Measurements from ENCODE around the gene CFAP74. TPM values are rescaled to one million over a fixed set of nuclear protein-coding genes. Genes with fewer than 3 reads are reported as not detected.

CFAP74 gene
- total and polyA plus RNA-seq, 2 of the 13 experiments (the other 11 are each of a cell fraction or from before 2014, with no cell fraction given): 0.27 to 0.62 TPM

DNA sequence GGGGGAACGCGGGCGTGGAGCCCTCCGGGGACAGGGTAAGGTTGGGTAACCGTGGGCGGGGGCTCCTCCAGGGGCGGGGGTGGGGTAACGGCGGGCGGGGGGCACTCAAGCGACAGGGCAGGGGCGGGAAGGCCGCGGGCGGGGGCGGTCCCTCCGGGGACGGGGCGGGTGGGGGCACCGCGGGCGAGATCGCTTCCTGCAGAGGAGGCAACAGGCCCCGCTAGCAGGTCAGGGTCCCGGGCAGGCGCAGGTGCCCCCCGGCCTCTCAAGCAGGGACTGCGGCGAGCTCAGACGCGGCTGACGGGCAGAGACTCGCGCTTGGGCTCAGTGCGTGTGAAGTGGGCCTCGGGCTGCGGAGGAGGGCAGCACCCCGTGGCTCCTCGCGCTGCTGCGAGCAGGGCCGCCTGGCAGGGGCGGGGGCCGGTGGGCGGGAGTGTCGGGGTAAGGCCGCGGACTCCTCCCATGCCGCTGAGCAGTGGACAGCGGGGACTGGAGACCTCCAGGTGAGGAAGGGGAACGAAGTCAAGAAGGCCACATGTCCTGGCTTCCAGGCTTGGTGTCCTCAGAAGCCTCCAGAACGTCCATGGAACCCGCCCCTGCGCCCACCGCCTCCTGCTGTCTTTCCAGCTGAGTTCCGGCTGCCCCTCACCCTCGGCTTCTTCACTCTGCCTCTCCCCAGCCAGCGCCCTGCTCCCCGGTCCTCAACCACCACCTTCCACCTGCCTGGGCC is 112.1 kb downstream of the CFAP74 start (continued):
- TF ChIP-seq, protein P1, sequence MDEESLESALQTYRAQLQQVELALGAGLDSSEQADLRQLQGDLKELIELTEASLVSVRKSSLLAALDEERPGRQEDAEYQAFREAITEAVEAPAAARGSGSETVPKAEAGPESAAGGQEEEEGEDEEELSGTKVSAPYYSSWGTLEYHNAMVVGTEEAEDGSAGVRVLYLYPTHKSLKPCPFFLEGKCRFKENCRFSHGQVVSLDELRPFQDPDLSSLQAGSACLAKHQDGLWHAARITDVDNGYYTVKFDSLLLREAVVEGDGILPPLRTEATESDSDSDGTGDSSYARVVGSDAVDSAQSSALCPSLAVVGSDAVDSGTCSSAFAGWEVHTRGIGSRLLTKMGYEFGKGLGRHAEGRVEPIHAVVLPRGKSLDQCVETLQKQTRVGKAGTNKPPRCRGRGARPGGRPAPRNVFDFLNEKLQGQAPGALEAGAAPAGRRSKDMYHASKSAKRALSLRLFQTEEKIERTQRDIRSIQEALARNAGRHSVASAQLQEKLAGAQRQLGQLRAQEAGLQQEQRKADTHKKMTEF (CRISPR knock-in tag; IDR thresholded peaks at IDR 0.05): peak; percentile 55; the same call in 1 of the 2 replicates
- TF ChIP-seq GATAD2A (CRISPR knock-in tag; IDR thresholded peaks at IDR 0.05): no peak
- 0 out of 2 replicates have a peak, but pooled peaks have one; percentile 6 for TF ChIP-seq SALL1 (CRISPR knock-in tag; IDR thresholded peaks at IDR 0.05)
- no peak for TF ChIP-seq XRCC5 (optimal IDR thresholded peaks at IDR 0.05; ENCODE audit: low read length)
- no peak for TF ChIP-seq TAF15 (IDR thresholded peaks at IDR 0.05; ENCODE audit: low read depth, low read length, poor library complexity, severe bottlenecking)
- no peak for TF ChIP-seq ZNF296 (CRISPR knock-in tag; conservative IDR thresholded peaks at IDR 0.05)
- no peak for TF ChIP-seq CHD2 (IDR thresholded peaks at IDR 0.05; ENCODE audit: low read depth, low read length)
- no peak for TF ChIP-seq FOXK2 (IDR thresholded peaks at IDR 0.05)
- TF ChIP-seq, protein P2, sequence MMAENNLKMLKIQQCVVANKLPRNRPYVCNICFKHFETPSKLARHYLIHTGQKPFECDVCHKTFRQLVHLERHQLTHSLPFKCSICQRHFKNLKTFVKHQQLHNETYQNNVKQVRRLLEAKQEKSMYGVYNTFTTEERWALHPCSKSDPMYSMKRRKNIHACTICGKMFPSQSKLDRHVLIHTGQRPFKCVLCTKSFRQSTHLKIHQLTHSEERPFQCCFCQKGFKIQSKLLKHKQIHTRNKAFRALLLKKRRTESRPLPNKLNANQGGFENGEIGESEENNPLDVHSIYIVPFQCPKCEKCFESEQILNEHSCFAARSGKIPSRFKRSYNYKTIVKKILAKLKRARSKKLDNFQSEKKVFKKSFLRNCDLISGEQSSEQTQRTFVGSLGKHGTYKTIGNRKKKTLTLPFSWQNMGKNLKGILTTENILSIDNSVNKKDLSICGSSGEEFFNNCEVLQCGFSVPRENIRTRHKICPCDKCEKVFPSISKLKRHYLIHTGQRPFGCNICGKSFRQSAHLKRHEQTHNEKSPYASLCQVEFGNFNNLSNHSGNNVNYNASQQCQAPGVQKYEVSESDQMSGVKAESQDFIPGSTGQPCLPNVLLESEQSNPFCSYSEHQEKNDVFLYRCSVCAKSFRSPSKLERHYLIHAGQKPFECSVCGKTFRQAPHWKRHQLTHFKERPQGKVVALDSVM (CRISPR knock-in tag; IDR thresholded peaks at IDR 0.05): 0 out of 2 replicates have a peak, but pooled peaks have one; percentile 42
- TF ChIP-seq IKZF4 (CRISPR knock-in tag; IDR thresholded peaks at IDR 0.05; ENCODE audit: borderline replicate concordance, low read depth, not compliant biosample characterization): no peak
- no peak; the same call in none of the 2 replicates for TF ChIP-seq HIVEP1 (CRISPR knock-in tag; IDR thresholded peaks at IDR 0.05)
- TF ChIP-seq, protein P3, sequence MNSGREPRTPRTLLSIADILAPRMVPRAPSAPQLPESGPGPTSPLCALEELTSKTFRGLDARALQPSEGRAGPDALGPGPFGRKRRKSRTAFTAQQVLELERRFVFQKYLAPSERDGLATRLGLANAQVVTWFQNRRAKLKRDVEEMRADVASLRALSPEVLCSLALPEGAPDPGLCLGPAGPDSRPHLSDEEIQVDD (CRISPR knock-in tag; IDR thresholded peaks at IDR 0.05; ENCODE audit: borderline replicate concordance): peak; percentile 52; the same call in 1 of the 2 replicates
- TF ChIP-seq SMAD9 (CRISPR knock-in tag; IDR thresholded peaks at IDR 0.05): no peak
- no peak for TF ChIP-seq ZSCAN29 (CRISPR knock-in tag; conservative IDR thresholded peaks at IDR 0.05)
- TF ChIP-seq, protein P4, sequence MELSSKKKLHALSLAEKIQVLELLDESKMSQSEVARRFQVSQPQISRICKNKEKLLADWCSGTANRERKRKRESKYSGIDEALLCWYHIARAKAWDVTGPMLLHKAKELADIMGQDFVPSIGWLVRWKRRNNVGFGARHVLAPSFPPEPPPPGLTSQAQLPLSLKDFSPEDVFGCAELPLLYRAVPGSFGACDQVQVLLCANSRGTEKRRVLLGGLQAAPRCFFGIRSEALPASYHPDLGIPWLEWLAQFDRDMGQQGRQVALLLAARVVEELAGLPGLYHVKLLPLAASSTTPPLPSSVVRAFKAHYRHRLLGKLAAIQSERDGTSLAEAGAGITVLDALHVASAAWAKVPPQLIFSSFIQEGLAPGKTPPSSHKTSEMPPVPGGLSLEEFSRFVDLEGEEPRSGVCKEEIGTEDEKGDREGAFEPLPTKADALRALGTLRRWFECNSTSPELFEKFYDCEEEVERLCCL (CRISPR knock-in tag; IDR thresholded peaks at IDR 0.05; ENCODE audit: borderline replicate concordance): peak; percentile 77; the same call in 1 of the 2 replicates
- TF ChIP-seq ERF (CRISPR knock-in tag; IDR thresholded peaks at IDR 0.05): peak; percentile 45; the same call in 1 of the 2 replicates
- no peak for TF ChIP-seq ZNF766 (CRISPR knock-in tag; IDR thresholded peaks at IDR 0.05; ENCODE audit: borderline replicate concordance)
- TF ChIP-seq ZNF343 (CRISPR knock-in tag; IDR thresholded peaks at IDR 0.05): peak; percentile 53; the same call in 1 of the 2 replicates
- TF ChIP-seq, protein P5, sequence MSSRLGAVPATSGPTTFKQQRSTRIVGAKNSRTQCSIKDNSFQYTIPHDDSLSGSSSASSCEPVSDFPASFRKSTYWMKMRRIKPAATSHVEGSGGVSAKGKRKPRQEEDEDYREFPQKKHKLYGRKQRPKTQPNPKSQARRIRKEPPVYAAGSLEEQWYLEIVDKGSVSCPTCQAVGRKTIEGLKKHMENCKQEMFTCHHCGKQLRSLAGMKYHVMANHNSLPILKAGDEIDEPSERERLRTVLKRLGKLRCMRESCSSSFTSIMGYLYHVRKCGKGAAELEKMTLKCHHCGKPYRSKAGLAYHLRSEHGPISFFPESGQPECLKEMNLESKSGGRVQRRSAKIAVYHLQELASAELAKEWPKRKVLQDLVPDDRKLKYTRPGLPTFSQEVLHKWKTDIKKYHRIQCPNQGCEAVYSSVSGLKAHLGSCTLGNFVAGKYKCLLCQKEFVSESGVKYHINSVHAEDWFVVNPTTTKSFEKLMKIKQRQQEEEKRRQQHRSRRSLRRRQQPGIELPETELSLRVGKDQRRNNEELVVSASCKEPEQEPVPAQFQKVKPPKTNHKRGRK (CRISPR knock-in tag; IDR thresholded peaks at IDR 0.05): peak; percentile 80; the same call in 1 of the 2 replicates
- TF ChIP-seq PHF20 (CRISPR knock-in tag; IDR thresholded peaks at IDR 0.05): peak; percentile 22; the same call in 1 of the 2 replicates
- TF ChIP-seq KAT7 (CRISPR knock-in tag; IDR thresholded peaks at IDR 0.05; ENCODE audit: borderline replicate concordance): peak; percentile 19; the same call in 1 of the 2 replicates
- no peak for TF ChIP-seq ZNF44 (CRISPR knock-in tag; IDR thresholded peaks at IDR 0.05)
- TF ChIP-seq ZNF747 (CRISPR knock-in tag; IDR thresholded peaks at IDR 0.05; ENCODE audit: borderline replicate concordance): no peak
- no peak for TF ChIP-seq KLF11 (CRISPR knock-in tag; IDR thresholded peaks at IDR 0.05)

Data from HepG2 (cell line).